Testis (tissue), 3 donors: ENCODE results near the gene AOC3. TPM values are rescaled to one million over a fixed set of nuclear protein-coding genes. Genes with fewer than 3 reads are reported as not detected.
"Not testable (repeated sequence)": the region's sequence is repeated elsewhere in the genome, so short reads cannot be mapped to it uniquely, and the experiment has no call there.

ENCODE experiments used
- DNase-seq: peaks from one replicate; pipeline ENCODE4 v3.0.0-alpha.2; 2019
- H3K27ac ChIP-seq, 2 donors: fragments of 200-600 bp; sonication (generic); one replicate each; pipeline ENCODE4 v1.5.1; 2019
- H3K27me3 ChIP-seq: fragments of 200-600 bp; sonication (generic); one replicate; pipeline ENCODE4 v1.5.1; 2019
- H3K36me3 ChIP-seq: fragments of 200-600 bp; sonication (generic); one replicate; pipeline ENCODE4 v1.5.1; 2017; ENCODE audit warnings: low read depth; ENCODE audit errors: missing control alignments
- H3K4me1 ChIP-seq: fragments of 200-600 bp; sonication (generic); one replicate; pipeline ENCODE4 v1.5.1; 2019
- H3K4me3 ChIP-seq, 2 donors: fragments of 200-600 bp; sonication (generic); one replicate each; pipeline ENCODE4 v1.5.1; 2017 to 2019
- H3K9me3 ChIP-seq: fragments of 200-600 bp; sonication (generic); one replicate; pipeline ENCODE4 v1.5.1; 2017
- CTCF ChIP-seq, 3 experiments: fragments of 450-650 bp in 2 of 3; fragments of 200-600 bp in 1 of 3; sonication (generic) in 1 of 3; IDR thresholded peaks; one replicate each; pipeline ENCODE4 v1.5.1; 2016 to 2019; ENCODE audit warnings: antibody characterized with exemption in 3 of 3, mild to moderate bottlenecking in 2 of 3, moderate library complexity in 1 of 3
- POLR2A ChIP-seq: fragments of 450-650 bp; IDR thresholded peaks from one replicate; pipeline ENCODE4 v1.6.1; 2017; ENCODE audit warnings: antibody characterized with exemption, mild to moderate bottlenecking, moderate library complexity
- WGBS, 2 donors: methylation state at CpG; one replicate each; pipeline ENCODE4 v1.1.5; 2018; 5-methylcytosine and 5-hydroxymethylcytosine counted together
- intact Hi-C: fragments of 100-400 bp; cut with DNase I; formaldehyde crosslinking; loops from one replicate; pipeline ENCODE4 v1.15.1; 2023; ENCODE audit warnings: low total_unique reads
- polyA plus RNA-seq: library from polyadenylated mRNA; stranded (reverse); fragments of 350-450 nt; fragmentation: Illumina TruSeq; extraction: RNeasy Lipid Tissue Mini Kit (QIAGEN cat#74804); gene quantifications from one replicate; pipeline ENCODE4 v1.2.3, GENCODE V29; 2014; ENCODE audit warnings: low read depth, low replicate concordance; ENCODE audit not compliant: insufficient read depth
- total RNA-seq, 2 donors: library from RNA; depleted of rRNA; stranded (reverse); fragments of >200 nt; gene quantifications; one replicate each; pipeline ENCODE4 v1.2.3, GENCODE V29; 2016

The AOC3 gene
- total and polyA plus RNA-seq, 3 donors from 2014 or later, result 14.3 to 46.4 (median 14.8) TPM

DNA sequence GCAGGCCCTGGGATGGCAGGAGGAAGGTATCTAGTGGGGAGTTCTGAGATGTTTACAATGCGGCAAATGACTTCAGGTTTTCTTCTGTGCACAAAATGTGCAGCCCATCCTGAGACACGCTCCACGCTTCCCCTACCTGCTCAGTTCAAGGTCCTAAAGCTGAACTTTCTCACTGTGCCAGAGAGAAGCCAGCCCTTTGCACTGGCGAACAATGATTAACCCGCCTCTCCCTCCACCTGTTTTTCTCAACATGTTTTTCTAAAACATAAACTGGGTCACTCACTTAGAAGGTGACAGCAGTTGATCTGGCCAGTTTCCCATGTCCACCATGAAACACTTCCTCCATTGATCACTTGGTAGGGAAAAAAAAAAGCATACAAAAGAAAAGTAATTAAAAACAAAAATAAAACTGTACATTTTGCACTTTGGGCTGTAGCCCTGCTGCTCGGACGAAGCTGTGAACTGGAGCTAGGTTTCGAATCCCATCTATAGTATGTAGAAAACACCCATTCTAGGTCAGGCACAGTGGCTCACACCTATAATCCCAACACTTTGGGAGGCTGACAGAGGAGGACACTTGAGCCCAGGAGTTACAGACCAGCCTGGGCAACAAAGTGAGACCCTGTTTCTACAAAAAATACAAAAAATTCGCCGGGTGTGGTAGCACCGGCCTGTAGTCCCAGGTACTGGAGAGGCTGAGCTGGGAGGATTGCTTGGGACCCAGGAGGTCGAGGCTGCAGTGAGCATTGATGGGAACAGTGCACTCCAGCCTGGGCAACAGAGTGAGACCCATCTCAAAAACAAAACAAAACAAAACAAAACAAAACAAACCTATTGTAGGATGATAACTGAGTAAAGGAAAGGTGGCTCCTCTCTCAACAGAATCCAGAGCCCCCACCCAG is 43.5 kb downstream of the AOC3 start:
- Histone ChIP-seq H3K27me3 (no peaks in the 10 kb centered on the region), H3K9me3 (no peaks in the 10 kb centered on the region), H3K4me1 (peaks cover 4% of the 10 kb centered on the region), H3K27ac (no peak overlapping the region), H3K4me3 (no peak overlapping the region), H3K36me3 (no peaks in the 10 kb centered on the region)
- no peak for TF ChIP-seq POLR2A
- no peak for TF ChIP-seq CTCF (IDR thresholded peaks at IDR 0.05)
- 82 to 86% methylated on average over 12 of the region's 12 CpGs for WGBS, 2 donors
- no peak for DNase-seq
- intact Hi-C loops, result no loop called here

- H3K4me3 ChIP-seq, result no peak overlapping the region
- TF ChIP-seq POLR2A (no peak), CTCF (IDR thresholded peaks at IDR 0.05) (no peak)
- H3K4me1 ChIP-seq, result peaks cover 4% of the 10 kb centered on the region
- no peak overlapping the region for H3K27ac ChIP-seq
- no peaks in the 10 kb centered on the region for H3K36me3 ChIP-seq
- no peaks in the 10 kb centered on the region for H3K27me3 ChIP-seq
- DNase-seq, result peak; percentile 47
- intact Hi-C loops, result no loop called here
- no peaks in the 10 kb centered on the region for H3K9me3 ChIP-seq
- 15 to 40% methylated on average over 2 of the region's 2 CpGs for WGBS, 2 donors
Observed at GRCh38 chr17:42895185-42895555, 44.2 kb downstream of the AOC3 start.

DNA sequence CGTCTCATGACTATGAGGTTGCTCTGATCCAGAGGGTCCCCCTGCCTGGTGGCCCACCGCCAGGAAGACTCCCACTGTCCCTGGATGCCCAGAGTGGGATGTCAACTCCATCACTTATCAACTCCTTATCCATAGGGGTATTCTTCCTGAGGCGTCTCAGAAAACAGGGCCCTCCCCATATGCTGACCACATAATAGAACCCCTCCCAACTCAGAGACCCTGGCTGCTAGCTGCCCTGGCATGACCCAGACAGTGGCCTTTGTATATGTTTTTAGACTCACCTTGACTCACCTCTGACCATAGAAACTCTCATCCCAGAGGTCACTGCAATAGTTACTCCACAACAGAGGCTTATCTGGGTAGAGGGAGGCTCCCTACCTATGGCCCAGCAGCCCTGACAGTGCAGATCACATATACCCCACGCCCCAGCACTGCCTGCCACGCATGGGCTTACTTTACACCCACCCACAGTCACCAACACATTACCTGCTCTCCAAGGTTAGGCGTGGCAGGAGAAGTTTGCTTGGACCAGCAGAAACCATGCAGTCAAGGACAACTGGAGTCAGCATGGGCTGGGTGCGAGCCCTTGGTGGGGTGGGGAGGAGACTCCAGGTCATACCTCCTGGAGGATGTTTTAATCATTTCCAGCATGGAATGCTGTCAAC is 47.3 kb downstream of the AOC3 start:
- TF ChIP-seq POLR2A, result no peak
- TF ChIP-seq CTCF (IDR thresholded peaks at IDR 0.05), result no peak
- DNase-seq, result no peak
- no peak overlapping the region for H3K4me3 ChIP-seq
- H3K9me3 ChIP-seq, result no peaks in the 10 kb centered on the region
- WGBS, 2 donors, result 89 to 91% methylated on average over 7 of the region's 7 CpGs
- H3K27me3 ChIP-seq, result no peaks in the 10 kb centered on the region
- no peak overlapping the region for H3K27ac ChIP-seq
- H3K4me1 ChIP-seq, result no peaks in the 10 kb centered on the region
- no peaks in the 10 kb centered on the region for H3K36me3 ChIP-seq
- intact Hi-C loops, result no loop called here

GRCh38 chr17:42899981-42900380 is 49.0 kb downstream of the AOC3 start:
- H3K4me1 ChIP-seq, DNase-seq, H3K36me3 ChIP-seq, H3K9me3 ChIP-seq, H3K27ac ChIP-seq, intact Hi-C loops, H3K27me3 ChIP-seq, H3K4me3 ChIP-seq: not testable (repeated sequence)
- WGBS, 2 donors, result 83 to 85% methylated on average over 3 of the region's 3 CpGs

DNA sequence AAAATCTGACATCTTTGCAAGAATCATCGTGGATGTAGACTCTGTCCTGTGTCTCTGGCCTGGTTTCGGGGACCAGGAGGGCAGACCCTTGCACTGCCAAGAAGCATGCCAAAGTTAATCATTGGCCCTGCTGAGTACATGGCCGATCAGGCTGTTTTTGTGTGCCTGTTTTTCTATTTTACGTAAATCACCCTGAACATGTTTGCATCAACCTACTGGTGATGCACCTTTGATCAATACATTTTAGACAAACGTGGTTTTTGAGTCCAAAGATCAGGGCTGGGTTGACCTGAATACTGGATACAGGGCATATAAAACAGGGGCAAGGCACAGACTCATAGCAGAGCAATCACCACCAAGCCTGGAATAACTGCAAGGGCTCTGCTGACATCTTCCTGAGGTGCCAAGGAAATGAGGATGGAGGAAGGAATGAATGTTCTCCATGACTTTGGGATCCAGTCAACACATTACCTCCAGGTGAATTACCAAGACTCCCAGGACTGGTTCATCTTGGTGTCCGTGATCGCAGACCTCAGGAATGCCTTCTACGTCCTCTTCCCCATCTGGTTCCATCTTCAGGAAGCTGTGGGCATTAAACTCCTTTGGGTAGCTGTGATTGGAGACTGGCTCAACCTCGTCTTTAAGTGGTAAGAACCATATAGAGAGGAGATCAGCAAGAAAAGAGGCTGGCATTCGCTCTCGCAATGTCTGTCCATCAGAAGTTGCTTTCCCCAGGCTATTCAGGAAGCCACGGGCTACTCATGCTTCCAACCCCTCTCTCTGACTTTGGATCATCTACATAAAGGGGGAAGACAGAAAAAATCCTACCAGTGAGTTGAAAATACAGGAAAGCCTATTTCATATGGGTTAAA is 49.7 kb downstream of the AOC3 start, which contains the start of gene G6PC1:
TSS of gene G6PC1 (plus strand) at position 340 of the 872 bp plus-strand sequence. CDS start at position 418, 78 bp downstream.
- Histone ChIP-seq H3K27ac (no peak within 1 kb of the TSS), H3K4me3 (no peak within 1 kb of the TSS), H3K4me1 (no peaks in the 10 kb centered on the region), H3K36me3 (no peaks in the 10 kb centered on the region), H3K27me3 (no peaks in the 10 kb centered on the region), H3K9me3 (no peaks in the 10 kb centered on the region)
- TF ChIP-seq POLR2A, result no peak
- TF ChIP-seq CTCF (IDR thresholded peaks at IDR 0.05), result no peak
- WGBS, 2 donors, result 87 to 88% methylated on average over 12 of the region's 12 CpGs
- intact Hi-C loops, result no loop called here
- DNase-seq, result no peak
